GM19099 (cell line): ENCODE results near the gene LPP.

Experiments used
- POLR2A ChIP-seq: IDR thresholded peaks from 3 replicates; pipeline ENCODE4 v1.6.1; 2011; ENCODE audit warnings: low read depth; ENCODE audit not compliant: insufficient read length; ENCODE audit errors: extremely low read depth

The LPP gene

GRCh38 chr3:188232656-188233055 lies 78.7 kb downstream of the LPP start:
- no peak for TF ChIP-seq POLR2A

- no peak for TF ChIP-seq POLR2A
Observed at GRCh38 chr3:188233320-188233719, 79.4 kb downstream of the LPP start.

GRCh38 chr3:188234132-188234531 lies 80.2 kb downstream of the LPP start:
- no peak for TF ChIP-seq POLR2A

GRCh38 chr3:188236271-188236670 lies 82.3 kb downstream of the LPP start:
- TF ChIP-seq POLR2A: no peak

GRCh38 chr3:188239035-188239434 lies 85.1 kb downstream of the LPP start:
- no peak for TF ChIP-seq POLR2A

GRCh38 chr3:188239577-188239976 lies 85.6 kb downstream of the LPP start:
- no peak for TF ChIP-seq POLR2A

- no peak for TF ChIP-seq POLR2A
Observed at GRCh38 chr3:188240189-188240981, 86.4 kb downstream of the LPP start.

GRCh38 chr3:188241072-188241471 lies 87.1 kb downstream of the LPP start:
- TF ChIP-seq POLR2A: no peak

GRCh38 chr3:188241883-188242282 lies 87.9 kb downstream of the LPP start:
- no peak for TF ChIP-seq POLR2A

GRCh38 chr3:188242436-188243123 lies 88.6 kb downstream of the LPP start:
- no peak for TF ChIP-seq POLR2A

- TF ChIP-seq POLR2A: no peak
Observed at GRCh38 chr3:188243124-188243795, 89.3 kb downstream of the LPP start.

- TF ChIP-seq POLR2A: no peak
Observed at GRCh38 chr3:188244395-188244861, 90.5 kb downstream of the LPP start.

GRCh38 chr3:188246905-188247304 lies 92.9 kb downstream of the LPP start:
- TF ChIP-seq POLR2A: no peak

GRCh38 chr3:188248036-188248561 lies 94.1 kb downstream of the LPP start:
- TF ChIP-seq POLR2A: no peak

- no peak for TF ChIP-seq POLR2A
Observed at GRCh38 chr3:188253123-188253793, 99.3 kb downstream of the LPP start.

GRCh38 chr3:188253800-188254452 lies 100.0 kb downstream of the LPP start:
- TF ChIP-seq POLR2A: no peak
